Nephron progenitor cell (in vitro differentiated cells): Measurements from ENCODE around the gene CRYGS.
A peak's percentile ranks its signal among the peaks of the same experiment; 100 is the strongest.

Experiments
- DNase-seq: peaks from one replicate; pipeline ENCODE4 v3.0.0; 2021
- H3K27ac Mint-ChIP-seq: 2 replicates; pipeline ENCODE4 v1.8.0; 2021; ENCODE audit warnings: mild to moderate bottlenecking, moderate library complexity, mixed read lengths
- H3K27me3 Mint-ChIP-seq: 2 replicates; pipeline ENCODE4 v1.8.0; 2021; ENCODE audit warnings: mild to moderate bottlenecking, low read depth, mixed read lengths; ENCODE audit not compliant: poor library complexity
- H3K36me3 Mint-ChIP-seq: 2 replicates; pipeline ENCODE4 v1.8.0; 2021; ENCODE audit warnings: low read depth, mixed read lengths
- H3K4me1 Mint-ChIP-seq: 2 replicates; pipeline ENCODE4 v1.8.0; 2021; ENCODE audit warnings: mixed read lengths
- H3K4me3 Mint-ChIP-seq: 2 replicates; pipeline ENCODE4 v1.8.0; 2021; ENCODE audit warnings: mild to moderate bottlenecking, moderate library complexity, mixed read lengths
- H3K9me3 Mint-ChIP-seq: 2 replicates; pipeline ENCODE4 v1.8.0; 2021; ENCODE audit warnings: mild to moderate bottlenecking, moderate library complexity, mixed read lengths
- TF ChIP-seq, protein P1 (sequence below): fragments of 200-600 bp; sonication (generic); IDR thresholded peaks from 2 replicates; pipeline ENCODE4 v1.5.0; 2021; ENCODE audit warnings: antibody characterized with exemption

The CRYGS gene

DNA sequence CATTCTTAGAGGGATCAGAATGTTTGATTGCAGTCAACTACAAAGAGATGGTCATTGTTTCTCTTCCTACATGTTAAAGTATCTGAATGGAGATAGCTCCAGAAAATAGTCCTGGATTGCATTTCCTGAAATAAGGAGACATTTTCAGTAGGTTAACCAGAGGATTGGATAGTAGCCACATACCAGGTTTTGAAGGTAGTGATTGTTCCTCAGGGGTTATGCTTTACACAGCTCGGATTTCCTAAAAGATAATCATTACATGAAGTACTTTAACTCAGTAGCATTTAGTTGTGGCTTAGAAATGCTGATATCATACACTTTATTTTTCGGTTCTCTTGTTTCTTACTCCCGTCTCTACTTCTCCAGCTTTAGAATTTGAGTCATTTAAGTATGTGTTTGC, 36.6 kb upstream of the CRYGS start:
- TF ChIP-seq, protein P1, sequence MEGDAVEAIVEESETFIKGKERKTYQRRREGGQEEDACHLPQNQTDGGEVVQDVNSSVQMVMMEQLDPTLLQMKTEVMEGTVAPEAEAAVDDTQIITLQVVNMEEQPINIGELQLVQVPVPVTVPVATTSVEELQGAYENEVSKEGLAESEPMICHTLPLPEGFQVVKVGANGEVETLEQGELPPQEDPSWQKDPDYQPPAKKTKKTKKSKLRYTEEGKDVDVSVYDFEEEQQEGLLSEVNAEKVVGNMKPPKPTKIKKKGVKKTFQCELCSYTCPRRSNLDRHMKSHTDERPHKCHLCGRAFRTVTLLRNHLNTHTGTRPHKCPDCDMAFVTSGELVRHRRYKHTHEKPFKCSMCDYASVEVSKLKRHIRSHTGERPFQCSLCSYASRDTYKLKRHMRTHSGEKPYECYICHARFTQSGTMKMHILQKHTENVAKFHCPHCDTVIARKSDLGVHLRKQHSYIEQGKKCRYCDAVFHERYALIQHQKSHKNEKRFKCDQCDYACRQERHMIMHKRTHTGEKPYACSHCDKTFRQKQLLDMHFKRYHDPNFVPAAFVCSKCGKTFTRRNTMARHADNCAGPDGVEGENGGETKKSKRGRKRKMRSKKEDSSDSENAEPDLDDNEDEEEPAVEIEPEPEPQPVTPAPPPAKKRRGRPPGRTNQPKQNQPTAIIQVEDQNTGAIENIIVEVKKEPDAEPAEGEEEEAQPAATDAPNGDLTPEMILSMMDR, result no peak
- no peaks in the 10 kb centered on the region for H3K9me3 Mint-ChIP-seq
- H3K27me3 Mint-ChIP-seq, result no peaks in the 10 kb centered on the region
- no peak overlapping the region for H3K27ac Mint-ChIP-seq
- H3K4me3 Mint-ChIP-seq, result no peak overlapping the region
- DNase-seq, result no peak
- peaks cover 50% of the 10 kb centered on the region for H3K36me3 Mint-ChIP-seq
- no peaks in the 10 kb centered on the region for H3K4me1 Mint-ChIP-seq

DNA sequence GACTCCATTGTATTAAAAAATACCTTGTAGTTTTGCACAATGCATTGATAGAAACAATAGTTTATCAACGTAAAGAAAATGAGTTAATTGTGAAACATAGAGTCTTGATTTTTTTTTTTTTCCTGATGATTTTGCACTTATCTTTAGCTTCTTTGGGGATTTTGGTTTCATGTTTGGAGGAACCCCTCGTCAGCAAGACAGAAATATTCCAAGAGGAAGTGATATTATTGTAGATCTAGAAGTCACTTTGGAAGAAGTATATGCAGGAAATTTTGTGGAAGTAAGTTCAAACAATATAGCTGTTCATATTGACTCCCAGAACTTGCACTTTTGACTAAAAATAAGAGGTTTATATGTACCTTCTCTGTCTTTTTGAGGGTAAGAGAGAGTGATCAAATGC, 33.3 kb upstream of the CRYGS start:
- no peak overlapping the region for H3K27ac Mint-ChIP-seq
- no peaks in the 10 kb centered on the region for H3K27me3 Mint-ChIP-seq
- no peak for DNase-seq
- peaks cover 41% of the 10 kb centered on the region for H3K36me3 Mint-ChIP-seq
- TF ChIP-seq, protein P1, result no peak
- no peaks in the 10 kb centered on the region for H3K9me3 Mint-ChIP-seq
- H3K4me1 Mint-ChIP-seq, result no peaks in the 10 kb centered on the region
- no peak overlapping the region for H3K4me3 Mint-ChIP-seq

DNA sequence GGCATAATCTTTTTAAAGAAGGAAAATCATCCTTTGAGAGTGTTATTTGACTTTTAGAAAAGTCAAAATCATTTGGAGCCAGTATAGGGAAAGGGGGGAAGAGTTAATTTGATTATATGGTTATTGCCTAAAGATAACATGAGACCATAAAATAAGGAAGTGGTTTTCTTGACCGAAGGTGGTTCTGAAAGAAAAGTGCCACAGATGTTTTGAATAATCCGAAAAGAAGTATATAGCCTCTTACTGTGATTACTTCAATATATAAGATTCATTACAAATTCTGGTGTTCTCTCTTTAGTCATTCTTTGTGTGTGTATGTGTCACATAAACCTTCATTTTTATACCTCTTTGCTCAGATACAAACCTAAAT, 27.4 kb upstream of the CRYGS start:
- no peaks in the 10 kb centered on the region for H3K9me3 Mint-ChIP-seq
- DNase-seq, result no peak
- peaks cover 24% of the 10 kb centered on the region for H3K36me3 Mint-ChIP-seq
- peak overlapping the region; percentile 99 for H3K4me3 Mint-ChIP-seq
- TF ChIP-seq, protein P1, result no peak
- no peaks in the 10 kb centered on the region for H3K27me3 Mint-ChIP-seq
- H3K4me1 Mint-ChIP-seq, result peaks cover 41% of the 10 kb centered on the region
- H3K27ac Mint-ChIP-seq, result peak overlapping the region; percentile 99

DNA sequence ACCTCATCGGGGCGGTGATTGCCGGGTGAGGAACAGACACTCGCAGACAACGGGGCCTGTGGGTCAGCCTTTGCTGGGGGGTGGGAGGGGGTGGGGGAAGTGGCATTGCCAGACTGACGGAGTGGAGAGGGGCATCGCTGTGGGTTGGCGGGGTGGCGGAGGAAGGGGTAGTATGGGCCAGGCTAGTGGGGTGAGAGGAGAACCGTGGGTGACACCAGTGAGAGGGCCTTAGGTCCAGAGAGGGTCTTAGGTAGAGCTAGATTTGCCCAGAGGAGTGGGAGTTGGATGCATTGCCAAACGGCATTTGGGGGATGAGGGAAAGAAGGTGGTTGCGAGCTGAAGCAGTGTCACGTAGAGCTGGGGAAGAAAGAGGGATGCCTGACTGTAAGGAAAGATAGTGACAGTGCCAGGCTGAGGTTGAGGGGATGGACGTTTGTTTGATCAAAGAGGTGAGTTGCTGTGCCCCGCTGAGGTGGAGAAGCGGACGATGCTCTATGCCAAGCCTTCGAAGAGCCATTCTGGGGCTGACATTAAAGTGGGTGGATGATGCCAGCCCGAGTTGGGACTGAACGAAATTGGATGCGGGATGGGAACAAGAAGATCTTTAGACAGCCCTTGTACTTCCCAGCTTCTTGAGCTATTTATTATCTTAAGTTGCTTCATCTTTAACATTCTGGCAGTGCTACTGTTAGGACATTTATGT, 26.9 kb upstream of the CRYGS start:
- H3K9me3 Mint-ChIP-seq, result no peaks in the 10 kb centered on the region
- H3K27me3 Mint-ChIP-seq, result no peaks in the 10 kb centered on the region
- DNase-seq, result no peak
- H3K36me3 Mint-ChIP-seq, result peaks cover 20% of the 10 kb centered on the region
- H3K4me1 Mint-ChIP-seq, result peaks cover 46% of the 10 kb centered on the region
- peak overlapping the region; percentile 99 for H3K27ac Mint-ChIP-seq
- H3K4me3 Mint-ChIP-seq, result peak overlapping the region; percentile 99
- TF ChIP-seq, protein P1, result no peak

DNA sequence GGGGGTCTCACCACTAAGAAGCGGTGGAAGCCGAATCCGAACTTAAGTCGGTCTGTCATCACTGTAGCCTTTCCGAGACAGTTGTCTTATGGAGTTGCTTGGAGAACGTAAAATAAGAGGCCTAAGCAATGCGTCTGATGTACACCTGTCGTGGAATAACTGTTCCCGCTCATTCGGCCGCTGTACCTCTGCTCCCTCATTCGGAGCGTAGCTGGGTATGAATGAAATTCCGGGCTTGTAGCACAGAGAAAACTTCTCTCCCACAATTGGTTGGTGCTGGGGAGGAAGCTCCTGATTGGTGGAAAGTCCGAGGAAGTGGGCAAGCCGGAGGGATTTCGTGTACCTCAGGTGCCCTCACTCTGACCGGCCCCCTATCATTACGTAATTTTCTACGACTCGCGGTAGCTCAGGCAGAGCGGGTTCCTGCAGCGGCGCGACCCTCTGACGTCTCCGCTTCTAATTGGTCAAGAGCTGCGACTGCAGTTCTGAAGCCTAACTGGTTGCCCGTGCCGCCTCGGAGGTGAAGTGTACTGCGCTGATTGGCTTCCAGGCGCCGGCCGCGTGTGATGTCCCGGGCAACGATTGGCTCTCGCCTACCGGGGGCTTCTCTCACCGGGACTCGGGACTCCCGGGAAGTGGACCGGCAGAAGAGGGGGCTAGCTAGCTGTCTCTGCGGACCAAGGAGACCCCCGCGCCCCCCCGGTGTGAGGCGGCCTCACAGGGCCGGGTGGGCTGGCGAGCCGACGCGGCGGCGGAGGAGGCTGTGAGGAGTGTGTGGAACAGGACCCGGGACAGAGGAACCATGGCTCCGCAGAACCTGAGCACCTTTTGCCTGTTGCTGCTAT, 26.1 kb upstream of the CRYGS start, which contains the start of gene DNAJB11:
Gene DNAJB11 (plus strand): TSS at position 625 of the 845 bp plus-strand sequence. CDS start 178 bp downstream, at position 803.
- Mint-ChIP-seq H3K27me3 (no peaks in the 10 kb centered on the region), H3K27ac (peak within 1 kb of the TSS; percentile 99), H3K9me3 (no peaks in the 10 kb centered on the region), H3K36me3 (peaks cover 14% of the 10 kb centered on the region), H3K4me3 (peak within 1 kb of the TSS; percentile 99), H3K4me1 (peaks cover 47% of the 10 kb centered on the region)
- peak; percentile 97 for DNase-seq
- TF ChIP-seq, protein P1, result no peak
